Neural progenitor cell (in vitro differentiated cells): Measurements from ENCODE around the gene RGS12. TPM values are rescaled to one million over a fixed set of nuclear protein-coding genes. Genes with fewer than 3 reads are reported as not detected.

Experiments used
- DNase-seq: peaks from one replicate; pipeline ENCODE4 v3.0.0-alpha.2; 2016; ENCODE audit warnings: low spot score
- H2AFZ ChIP-seq: fragments of 200-600 bp; sonication (generic); replicated peaks from 2 replicates; pipeline ENCODE4 v1.6.1; 2016; ENCODE audit warnings: antibody characterized with exemption
- H3F3A ChIP-seq: fragments of 200-600 bp; sonication (generic); 2 replicates; pipeline ENCODE4 v1.6.1; 2016; ENCODE audit warnings: antibody characterized with exemption, low read depth
- H3K27ac ChIP-seq: fragments of 200-600 bp; sonication (generic); 2 replicates; pipeline ENCODE4 v1.5.1; 2016; ENCODE audit warnings: mild to moderate bottlenecking
- H3K27me3 ChIP-seq: fragments of 200-600 bp; sonication (generic); 2 replicates; pipeline ENCODE4 v1.6.1; 2016; ENCODE audit warnings: mild to moderate bottlenecking, moderate library complexity
- H3K36me3 ChIP-seq: fragments of 200-600 bp; sonication (generic); 2 replicates; pipeline ENCODE4 v1.5.1; 2016
- H3K4me1 ChIP-seq: fragments of 200-600 bp; sonication (generic); 2 replicates; pipeline ENCODE4 v1.6.1; 2016; ENCODE audit warnings: mixed run types
- H3K4me2 ChIP-seq: fragments of 200-600 bp; sonication (generic); 2 replicates; pipeline ENCODE4 v1.6.1; 2016
- H3K4me3 ChIP-seq: fragments of 200-600 bp; sonication (generic); 2 replicates; pipeline ENCODE4 v1.5.1; 2016
- H3K79me2 ChIP-seq: fragments of 200-600 bp; sonication (generic); 2 replicates; pipeline ENCODE4 v1.6.1; 2016; ENCODE audit warnings: low read depth
- H3K9ac ChIP-seq: fragments of 200-600 bp; sonication (generic); 2 replicates; pipeline ENCODE4 v1.6.1; 2016
- H3K9me3 ChIP-seq: fragments of 200-600 bp; sonication (generic); 2 replicates; pipeline ENCODE4 v1.5.1; 2016; ENCODE audit warnings: low read depth
- H4K20me1 ChIP-seq: fragments of 200-600 bp; sonication (generic); 2 replicates; pipeline ENCODE4 v1.6.1; 2016; ENCODE audit warnings: low read depth
- H3K27ac Mint-ChIP-seq: 3 replicates; pipeline ENCODE4 v1.8.0; 2021; ENCODE audit warnings: mixed read lengths
- H3K27me3 Mint-ChIP-seq: 2 replicates; pipeline ENCODE4 v1.8.0; 2022; ENCODE audit warnings: low read depth, mild to moderate bottlenecking, inconsistent platforms, moderate library complexity, mixed read lengths; ENCODE audit not compliant: insufficient read depth
- H3K36me3 Mint-ChIP-seq: 3 replicates; pipeline ENCODE4 v1.8.0; 2021; ENCODE audit warnings: mixed read lengths
- H3K4me1 Mint-ChIP-seq: 3 replicates; pipeline ENCODE4 v1.8.0; 2021; ENCODE audit warnings: mixed read lengths
- H3K4me3 Mint-ChIP-seq: 3 replicates; pipeline ENCODE4 v1.8.0; 2021; ENCODE audit warnings: mild to moderate bottlenecking, moderate library complexity, mixed read lengths
- H3K9me3 Mint-ChIP-seq: 3 replicates; pipeline ENCODE4 v1.8.0; 2020; ENCODE audit warnings: mixed read lengths
- CTCF ChIP-seq: fragments of 200-600 bp; sonication (generic); IDR thresholded peaks from 2 replicates; pipeline ENCODE4 v1.5.1; 2017; ENCODE audit warnings: antibody characterized with exemption, mild to moderate bottlenecking
- EZH2 ChIP-seq: fragments of 200-600 bp; sonication (generic); IDR thresholded peaks from 2 replicates; pipeline ENCODE4 v1.6.1; 2017; ENCODE audit warnings: antibody characterized with exemption, mild to moderate bottlenecking, moderate library complexity
- EZH2phosphoT487 ChIP-seq: fragments of 200-600 bp; sonication (generic); IDR thresholded peaks from 2 replicates; pipeline ENCODE4 v1.6.1; 2017; ENCODE audit warnings: antibody characterized with exemption
- total RNA-seq: library from RNA; depleted of rRNA; stranded (reverse); fragments of >200 nt; gene quantifications from 2 replicates; pipeline ENCODE4 v1.2.3, GENCODE V29; 2015; ENCODE audit warnings: low replicate concordance

Gene RGS12
- total RNA-seq, 1 donor from 2014 or later, result 36.6 TPM

- Histone ChIP-seq H3K4me2 (no peak overlapping the region), H3K36me3 (no peaks in the 10 kb centered on the region), H3F3A (no peaks in the 10 kb centered on the region), H3K27me3 (no peaks in the 10 kb centered on the region), H3K9ac (no peak overlapping the region), H3K9me3 (no peaks in the 10 kb centered on the region), H3K4me3 (no peak overlapping the region), H3K27ac (no peak overlapping the region), H3K79me2 (peaks cover 14% of the 10 kb centered on the region), H3K4me1 (peaks cover 4% of the 10 kb centered on the region), H2AFZ (no peak overlapping the region), H4K20me1 (peaks cover 21% of the 10 kb centered on the region)
- Mint-ChIP-seq H3K27me3 (no peaks in the 10 kb centered on the region), H3K27ac (no peak overlapping the region), H3K4me1 (peaks cover 12% of the 10 kb centered on the region), H3K4me3 (no peak overlapping the region), H3K9me3 (peaks cover 25% of the 10 kb centered on the region), H3K36me3 (peaks cover 23% of the 10 kb centered on the region)
- DNase-seq, result no peak
- TF ChIP-seq CTCF, result no peak
- no peak for TF ChIP-seq EZH2phosphoT487
- no peak for TF ChIP-seq EZH2
Measured at GRCh38 chr4:3329887-3330286, 37.1 kb downstream of the RGS12 start.

GRCh38 chr4:3330707-3331106, 37.9 kb downstream of the RGS12 start:
- Histone ChIP-seq H3K9ac (no peak overlapping the region), H3K4me1 (peaks cover 10% of the 10 kb centered on the region), H3K9me3 (no peaks in the 10 kb centered on the region), H3K4me2 (no peak overlapping the region), H3K36me3 (no peaks in the 10 kb centered on the region), H3K27me3 (no peaks in the 10 kb centered on the region), H4K20me1 (peaks cover 24% of the 10 kb centered on the region), H3K79me2 (peaks cover 12% of the 10 kb centered on the region), H3K4me3 (no peak overlapping the region), H3F3A (no peaks in the 10 kb centered on the region), H2AFZ (no peak overlapping the region), H3K27ac (no peak overlapping the region)
- Mint-ChIP-seq H3K9me3 (peaks cover 18% of the 10 kb centered on the region), H3K4me3 (no peak overlapping the region), H3K27ac (no peak overlapping the region), H3K36me3 (peaks cover 18% of the 10 kb centered on the region), H3K27me3 (no peaks in the 10 kb centered on the region), H3K4me1 (peaks cover 15% of the 10 kb centered on the region)
- no peak for TF ChIP-seq EZH2phosphoT487
- DNase-seq, result no peak

GRCh38 chr4:3331511-3332394, 38.9 kb downstream of the RGS12 start:
- Mint-ChIP-seq H3K27ac (no peak overlapping the region), H3K9me3 (peaks cover 10% of the 10 kb centered on the region), H3K36me3 (peaks cover 20% of the 10 kb centered on the region)

More at GRCh38 chr4:3331511-3332394, 38.9 kb downstream of the RGS12 start:
- Mint-ChIP-seq H3K27me3 (no peaks in the 10 kb centered on the region), H3K4me3 (no peak overlapping the region), H3K4me1 (peaks cover 15% of the 10 kb centered on the region)
- H3K4me2 ChIP-seq, result no peak overlapping the region
- no peak overlapping the region for H2AFZ ChIP-seq
- no peak overlapping the region for H3K9ac ChIP-seq
- no peak for DNase-seq
- peaks cover 10% of the 10 kb centered on the region for H3K4me1 ChIP-seq
- no peak overlapping the region for H3K27ac ChIP-seq
- H3K27me3 ChIP-seq, result no peaks in the 10 kb centered on the region
- no peak overlapping the region for H3K4me3 ChIP-seq
- H3K9me3 ChIP-seq, result no peaks in the 10 kb centered on the region
- H4K20me1 ChIP-seq, result peaks cover 24% of the 10 kb centered on the region
- TF ChIP-seq EZH2phosphoT487, result no peak
- no peak for TF ChIP-seq CTCF
- TF ChIP-seq EZH2, result no peak
- no peaks in the 10 kb centered on the region for H3K36me3 ChIP-seq
- peaks cover 12% of the 10 kb centered on the region for H3K79me2 ChIP-seq
- no peaks in the 10 kb centered on the region for H3F3A ChIP-seq
